Endothelial cell of umbilical vein (primary cell): ENCODE results near the gene ACER3. TPM values are rescaled to one million over a fixed set of nuclear protein-coding genes. Genes with fewer than 3 reads are reported as not detected.

Experiments used
- BruUV-seq: library from RNA; stranded (reverse); fragments of 400-500 nt; replicated peaks from 2 replicates; lab custom pipeline; 2021; lab: Mats Ljungman, UMichigan
- CTCF ChIA-PET: fragments of 300-600, 350-600 bp; sonication (Branson Sonifier 250); formaldehyde crosslinking; loops from one replicate; lab custom pipeline; 2021; ENCODE audit warnings: antibody characterized with exemption, inconsistent platforms; lab: Charles Lee
- POLR2A ChIA-PET: fragments of 300-600, 350-600 bp; sonication (Branson Sonifier 250); formaldehyde crosslinking; loops from one replicate; lab custom pipeline; 2021; ENCODE audit warnings: antibody characterized with exemption, inconsistent platforms; lab: Charles Lee
- DNase-seq: peaks from one replicate; pipeline ENCODE4 v3.0.0-alpha.2; 2011; ENCODE audit warnings: low read depth, low spot score
- FAIRE-seq: peaks from 2 replicates; lab custom pipeline; 2011; peaks lifted over from hg19 to GRCh38; lab: Jason Lieb, UNC
- H2AFZ ChIP-seq: 2 replicates; pipeline ENCODE4 v1.6.0; 2012; ENCODE audit warnings: low read depth, low read length, control low read depth, inconsistent platforms
- H3K27ac ChIP-seq: 2 replicates; pipeline ENCODE4 v1.5.1; 2011; ENCODE audit warnings: low read depth, mild to moderate bottlenecking, control low read depth, low read length, moderate library complexity; ENCODE audit not compliant: insufficient read depth
- H3K27me3 ChIP-seq, 2 experiments: 2 replicates each; pipeline versions ENCODE4 v1.6.0 to v1.6.1; 2011; ENCODE audit warnings: low read length in 2 of 2, mixed read lengths in 1 of 2; ENCODE audit not compliant: control insufficient read depth in 2 of 2, insufficient read depth in 2 of 2
- H3K36me3 ChIP-seq, 2 experiments: 2 replicates in 1 of 2; 3 replicates in 1 of 2; pipeline ENCODE4 v1.5.1; 2011; ENCODE audit warnings: low read length in 2 of 2, mild to moderate bottlenecking in 1 of 2, moderate library complexity in 1 of 2; ENCODE audit not compliant: control insufficient read depth in 2 of 2, insufficient read depth in 2 of 2; ENCODE audit errors: extremely low read depth in 1 of 2
- H3K4me1 ChIP-seq: 3 replicates; pipeline ENCODE4 v1.5.1; 2011; ENCODE audit warnings: mild to moderate bottlenecking, low read length; ENCODE audit not compliant: control insufficient read depth, insufficient read depth; ENCODE audit errors: extremely low read depth
- H3K4me2 ChIP-seq: 2 replicates; pipeline ENCODE4 v1.6.1; 2011; ENCODE audit warnings: low read length, control low read depth, mixed read lengths; ENCODE audit not compliant: insufficient read depth
- H3K4me3 ChIP-seq, 3 experiments: fragments of 200-600 bp in 1 of 3; sonication (generic), shearing (Covaris generic) in 1 of 3; replicated peaks in 1 of 3; 2 replicates each; pipeline ENCODE4 v1.5.1; 2011 to 2016; ENCODE audit warnings: control low read depth in 3 of 3, low read length in 3 of 3, mild to moderate bottlenecking in 2 of 3, inconsistent platforms in 1 of 3, low read depth in 1 of 3, moderate library complexity in 1 of 3; ENCODE audit not compliant: insufficient read depth in 1 of 3
- H3K79me2 ChIP-seq: 2 replicates; pipeline ENCODE4 v1.6.0; 2012; ENCODE audit warnings: low read length, inconsistent platforms; ENCODE audit not compliant: control insufficient read depth, insufficient read depth
- H3K9ac ChIP-seq: replicated peaks from 2 replicates; pipeline ENCODE3; 2011; ENCODE audit warnings: low read length, control low read depth; ENCODE audit not compliant: insufficient read depth; ENCODE audit errors: extremely low read depth
- H3K9me1 ChIP-seq: replicated peaks from 3 replicates; pipeline ENCODE4 v1.6.0; 2011; ENCODE audit warnings: mild to moderate bottlenecking, low read length; ENCODE audit not compliant: control insufficient read depth, insufficient read depth; ENCODE audit errors: extremely low read depth
- H3K9me3 ChIP-seq: replicated peaks from 2 replicates; pipeline ENCODE4 v1.5.1; 2012; ENCODE audit warnings: low read length, inconsistent platforms; ENCODE audit not compliant: control insufficient read depth, insufficient read depth
- H4K20me1 ChIP-seq: replicated peaks from 2 replicates; pipeline ENCODE3; 2011; ENCODE audit warnings: mild to moderate bottlenecking, low read length; ENCODE audit not compliant: control insufficient read depth, insufficient read depth; ENCODE audit errors: extremely low read depth
- CTCF ChIP-seq, 2 donors: IDR thresholded peaks; 1 replicate in 1 of 2; 2 replicates in 1 of 2; pipeline ENCODE4 v1.5.1; 2011; ENCODE audit warnings: low read length in 2 of 2, mild to moderate bottlenecking in 2 of 2, moderate library complexity in 2 of 2, control low read depth in 1 of 2, inconsistent platforms in 1 of 2, low read depth in 1 of 2; ENCODE audit not compliant: insufficient read depth in 1 of 2; ENCODE audit errors: extremely low read depth in 1 of 2
- EZH2 ChIP-seq: IDR thresholded peaks from 2 replicates; pipeline ENCODE4 v1.6.1; 2012; ENCODE audit warnings: borderline replicate concordance, low read depth, mild to moderate bottlenecking, moderate library complexity, low read length, inconsistent platforms; ENCODE audit not compliant: severe bottlenecking
- FOS ChIP-seq: IDR thresholded peaks from 2 replicates; pipeline ENCODE4 v1.6.1; 2011; ENCODE audit warnings: mild to moderate bottlenecking, low read length, moderate library complexity, borderline replicate concordance; ENCODE audit not compliant: insufficient read depth
- GATA2 ChIP-seq: IDR thresholded peaks from 2 replicates; pipeline ENCODE4 v1.7.0; 2011; ENCODE audit warnings: low read depth, mild to moderate bottlenecking, moderate library complexity, mixed read lengths, low read length; ENCODE audit not compliant: insufficient read length, insufficient read depth
- JUN ChIP-seq: IDR thresholded peaks from 2 replicates; pipeline ENCODE4 v1.6.1; 2011; ENCODE audit warnings: borderline replicate concordance, low read depth; ENCODE audit not compliant: insufficient read length, insufficient read depth
- MAX ChIP-seq: IDR thresholded peaks from 2 replicates; pipeline ENCODE4 v1.6.1; 2011; ENCODE audit not compliant: insufficient read depth, insufficient read length
- MYC ChIP-seq: IDR thresholded peaks from one replicate; pipeline ENCODE4 v1.6.1; 2011; ENCODE audit warnings: mild to moderate bottlenecking, low read depth, low read length
- POLR2A ChIP-seq: IDR thresholded peaks from 2 replicates; pipeline ENCODE4 v1.6.1; 2012; ENCODE audit warnings: low read depth, mild to moderate bottlenecking, control low read depth, low read length
- POLR2AphosphoS5 ChIP-seq: IDR thresholded peaks from 2 replicates; pipeline ENCODE4 v1.6.1; 2012; ENCODE audit warnings: low read depth, mild to moderate bottlenecking, control low read depth, low read length, moderate library complexity; ENCODE audit not compliant: insufficient read depth
- dilution Hi-C: fragments of 300-500 bp; cut with MboI; formaldehyde crosslinking; loops from one replicate; pipeline ENCODE4 v1.15.0; 2019; ENCODE audit warnings: low sequenced_read_pairs; ENCODE audit not compliant: extremely low pct_ligation_motif_present
- intact Hi-C: fragments of 100-400 bp; cut with micrococcal nuclease; formaldehyde crosslinking; loops from one replicate; pipeline ENCODE4 v1.10.0; 2022
- polyA plus RNA-seq, 4 experiments: library from polyadenylated mRNA; depleted of rRNA in 3 of 4; stranded (reverse) in 3 of 4; unstranded in 1 of 4; fragments of >200 nt; gene quantifications; 2 replicates each; pipeline versions ENCODE4 v1.2.1 to v1.2.3, GENCODE V29; 2011 to 2012; ENCODE audit warnings: missing spikeins in 1 of 4
- total RNA-seq: library from RNA; stranded (reverse); gene quantifications from 2 replicates; pipeline ENCODE4 v1.2.3, GENCODE V29; 2021

The ACER3 gene
- total and polyA plus RNA-seq, 2 donors (not counting 3 experiments of a cell fraction or from before 2014, with no cell fraction given) = 9.9 to 31.6 TPM

GRCh38 chr11:77058900-77059299 is 198.2 kb downstream of the ACER3 start:
- no TSS peak for BruUV-seq
- H3K27me3 ChIP-seq = peaks cover 4 to 9% of the 10 kb centered on the region in 2 experiments
- H3K4me1 ChIP-seq = no peaks in the 10 kb centered on the region
- no peak for TF ChIP-seq FOS
- TF ChIP-seq MAX = no peak
- no peak for TF ChIP-seq MYC
- no peak for TF ChIP-seq JUN
- TF ChIP-seq POLR2A = no peak
- no peak for TF ChIP-seq GATA2
- TF ChIP-seq POLR2AphosphoS5 = no peak
- TF ChIP-seq EZH2 = no peak
- no peak for TF ChIP-seq CTCF (IDR thresholded peaks at IDR 0.05; ENCODE audit: extremely low read depth in 1 of 2, insufficient read depth in 1 of 2, low read depth in 1 of 2, low read length in 2 of 2)
- POLR2A ChIA-PET = no interaction called here
- no peak overlapping the region for H3K4me3 ChIP-seq
- DNase-seq (no peak), FAIRE-seq (no peak)
- dilution Hi-C loops = no loop called here
- no peaks in the 10 kb centered on the region for H3K36me3 ChIP-seq
- no peaks in the 10 kb centered on the region for H4K20me1 ChIP-seq
- no peaks in the 10 kb centered on the region for H3K79me2 ChIP-seq
- no peak overlapping the region for H3K9ac ChIP-seq
- CTCF ChIA-PET = interaction anchor here (1.1 to 2.3 kb wide), 2 partner anchors 11 to 32 kb away, joined by 3 to 10 read pairs; no protein-coding TSS in a partner anchor
- no peak overlapping the region for H3K27ac ChIP-seq
- H3K4me2 ChIP-seq = no peak overlapping the region
- H3K9me1 ChIP-seq = no peaks in the 10 kb centered on the region
- no peak overlapping the region for H2AFZ ChIP-seq
- intact Hi-C loops = no loop called here
- H3K9me3 ChIP-seq = no peaks in the 10 kb centered on the region
